ENCODE measurements around the gene CDK5RAP2.

CDK5RAP2 gene

DNA sequence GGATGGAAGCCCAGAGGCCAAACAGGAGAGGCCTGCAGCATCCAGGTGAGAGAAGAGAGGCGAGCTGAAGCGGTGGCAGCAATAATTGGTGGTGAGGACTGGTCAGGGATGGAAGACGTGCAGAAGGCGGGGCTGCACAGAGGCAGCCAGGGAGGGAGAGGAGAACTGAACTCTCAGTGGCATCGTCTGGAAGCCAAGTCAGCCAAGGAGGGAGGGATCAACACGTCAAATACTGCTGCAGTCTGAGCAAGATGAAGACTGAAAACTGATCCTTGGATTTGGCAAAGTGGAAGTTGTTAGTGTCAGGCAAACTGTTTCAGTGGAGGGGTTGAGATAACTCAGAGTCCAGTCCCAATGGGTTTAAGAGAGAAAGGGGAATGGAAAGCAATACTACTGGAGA lies 145.4 kb downstream of the CDK5RAP2 start:
- DNase-seq = no peak

DNA sequence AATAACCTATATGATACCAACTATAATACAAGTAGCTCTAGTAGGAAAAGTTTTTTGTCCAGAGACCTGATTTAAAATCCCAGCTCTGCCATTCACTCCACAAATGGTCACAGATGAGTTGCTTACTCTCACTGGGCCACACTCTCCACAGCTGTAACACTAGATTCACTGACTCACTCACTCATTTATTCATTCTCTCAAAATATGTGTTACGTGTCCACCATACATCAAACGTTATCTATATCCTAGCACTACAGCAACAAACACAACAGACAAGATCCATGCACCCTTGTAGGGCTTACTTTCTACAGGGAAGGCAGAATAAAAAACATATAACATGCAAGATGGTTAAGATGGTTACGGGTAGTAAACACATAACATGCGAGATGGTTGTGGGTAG lies 146.3 kb downstream of the CDK5RAP2 start:
- no peak for DNase-seq

DNA sequence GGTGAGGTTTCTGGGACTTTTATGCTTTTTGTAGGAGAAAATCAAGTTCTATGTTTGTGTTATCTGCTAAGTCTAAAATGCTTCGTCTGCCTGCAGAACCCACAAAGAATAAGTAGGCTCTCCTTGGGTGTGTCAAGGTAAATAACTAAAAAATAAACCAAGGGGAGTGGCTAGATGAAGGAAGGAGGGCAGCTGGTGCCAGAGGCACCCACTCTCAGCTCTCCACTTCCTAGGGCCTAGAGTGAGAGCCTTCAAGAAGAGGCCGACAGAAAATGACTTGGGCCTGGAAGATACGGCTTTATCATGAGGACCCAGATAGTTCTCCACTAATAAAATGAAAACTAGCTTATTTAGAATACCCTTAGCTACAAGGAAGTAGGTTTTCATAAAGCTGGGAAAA lies 147.4 kb downstream of the CDK5RAP2 start:
- DNase-seq = no peak

DNA sequence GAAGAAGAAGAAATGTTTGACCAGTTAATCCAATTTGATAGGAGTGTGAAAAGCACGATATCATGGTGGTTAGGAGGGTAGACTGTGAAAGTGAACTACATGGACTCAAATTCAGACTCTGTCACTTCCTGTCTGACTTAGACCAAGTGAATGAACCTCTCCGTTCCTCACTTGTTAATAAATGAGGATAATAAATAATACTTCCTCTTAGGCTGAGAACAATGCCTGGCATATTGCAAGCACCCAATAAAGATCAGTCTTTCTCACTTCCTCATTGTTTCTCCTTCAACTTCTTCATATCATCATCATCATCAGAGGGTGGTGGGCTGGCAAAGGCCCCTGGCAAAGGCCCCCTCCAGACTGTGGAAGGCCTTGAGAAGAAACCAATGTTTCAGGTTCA lies 148.7 kb downstream of the CDK5RAP2 start:
- no peak for DNase-seq

DNA sequence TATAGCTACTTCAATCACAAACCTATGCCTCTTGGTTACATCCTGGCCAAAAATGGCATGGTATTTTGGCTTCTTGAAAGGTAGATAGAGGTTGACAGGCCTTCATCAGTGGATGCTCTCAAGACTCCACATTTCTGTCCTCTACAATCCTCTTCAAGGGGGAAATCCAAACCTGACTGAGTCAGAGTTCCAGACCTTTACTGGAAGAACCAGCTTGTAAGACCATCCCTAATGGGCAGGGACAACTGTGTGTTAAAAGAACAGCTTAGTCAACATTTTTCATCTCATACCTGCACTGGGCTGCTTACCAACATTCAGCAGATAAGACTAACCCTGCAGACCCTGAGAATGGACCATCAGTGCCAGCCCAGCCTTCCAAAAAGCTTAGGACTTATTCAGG lies 155.7 kb downstream of the CDK5RAP2 start:
- DNase-seq = no peak

DNA sequence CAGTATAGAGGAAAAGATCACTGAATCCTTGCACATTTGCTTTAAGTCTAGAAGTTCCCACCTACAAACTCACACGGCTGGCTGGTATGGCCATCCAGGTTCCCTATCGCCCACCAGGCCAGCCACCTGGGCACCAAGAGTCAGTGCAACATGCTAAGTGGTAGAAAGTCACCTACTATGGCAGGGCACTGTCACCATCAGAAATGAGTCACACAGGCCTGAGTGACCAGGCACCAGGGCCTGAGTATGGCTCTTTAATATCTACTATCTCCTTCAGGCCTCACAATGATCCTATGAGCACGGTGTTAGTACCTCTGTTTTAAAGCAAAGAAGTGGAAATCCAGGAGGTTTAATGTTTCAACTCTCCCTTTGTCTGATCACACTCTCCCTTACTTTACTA lies 156.2 kb downstream of the CDK5RAP2 start:
- no peak for DNase-seq

DNA sequence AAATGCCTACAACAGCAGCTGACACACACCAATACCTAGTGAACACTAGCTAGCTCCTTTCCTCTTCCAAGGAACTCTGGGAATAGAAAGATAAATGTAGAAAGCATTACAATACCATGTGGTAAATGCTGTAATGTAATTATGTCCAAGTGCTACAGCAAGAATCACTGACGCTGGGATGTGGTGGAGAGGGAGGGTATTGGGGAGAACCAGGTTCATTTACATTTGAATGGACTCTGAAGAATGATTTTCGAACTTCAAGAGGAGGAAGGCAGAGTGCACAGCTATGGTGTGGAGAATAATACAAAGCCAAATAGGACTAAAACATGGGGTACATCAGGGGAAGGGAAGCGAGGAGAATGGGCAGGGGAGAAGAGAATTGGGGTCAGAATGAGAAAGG lies 158.0 kb downstream of the CDK5RAP2 start:
- DNase-seq = no peak

DNA sequence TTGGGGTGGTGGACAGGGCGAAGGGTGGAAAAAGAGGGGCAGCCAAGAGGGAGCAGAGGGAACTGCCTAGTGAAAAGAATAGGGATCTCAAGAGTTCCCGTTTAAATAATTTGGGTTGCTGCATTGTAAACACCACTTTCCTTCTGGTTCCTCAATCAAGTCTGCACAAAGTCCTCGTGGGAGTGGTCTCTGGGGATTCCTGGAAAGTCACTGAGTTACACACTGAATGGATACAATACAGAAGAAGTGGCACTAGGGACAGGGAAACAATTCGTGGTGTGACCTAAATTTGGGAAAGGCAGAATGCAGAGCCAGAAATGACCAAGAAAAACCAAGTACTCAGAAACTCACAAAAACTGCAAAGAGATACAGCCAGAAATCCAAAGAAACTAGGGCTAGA lies 161.7 kb downstream of the CDK5RAP2 start:
- no peak for DNase-seq

DNA sequence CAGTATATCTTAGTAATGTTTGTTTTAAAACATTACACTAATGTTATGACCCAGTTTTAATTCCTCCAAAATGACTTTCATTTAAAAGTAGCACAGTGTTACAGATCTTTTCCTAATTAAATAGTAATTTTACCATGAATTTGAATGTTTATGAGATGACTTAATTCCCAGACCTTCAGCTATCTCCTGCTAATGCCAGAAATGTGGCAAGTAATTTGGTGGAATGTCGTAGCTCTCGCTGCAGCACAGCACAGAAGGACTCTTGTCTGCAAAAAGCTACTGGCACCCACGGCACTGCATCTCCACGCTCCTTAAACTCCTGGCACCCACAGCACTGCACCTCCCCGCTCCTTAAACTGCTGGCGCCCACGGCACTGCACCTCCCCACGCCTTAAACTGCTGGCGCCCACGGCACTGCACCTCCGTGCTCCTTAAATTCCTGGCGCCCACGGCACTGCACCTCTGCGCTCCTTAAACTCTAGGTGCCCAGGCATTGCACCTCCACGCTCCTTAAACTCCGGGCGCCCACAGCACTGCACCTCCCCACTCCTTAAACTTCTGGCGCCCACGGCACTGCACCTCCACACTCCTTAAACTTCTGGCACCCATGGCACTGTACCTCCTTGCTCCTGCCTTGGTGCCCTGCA lies 163.1 kb downstream of the CDK5RAP2 start:
- no peak for DNase-seq

DNA sequence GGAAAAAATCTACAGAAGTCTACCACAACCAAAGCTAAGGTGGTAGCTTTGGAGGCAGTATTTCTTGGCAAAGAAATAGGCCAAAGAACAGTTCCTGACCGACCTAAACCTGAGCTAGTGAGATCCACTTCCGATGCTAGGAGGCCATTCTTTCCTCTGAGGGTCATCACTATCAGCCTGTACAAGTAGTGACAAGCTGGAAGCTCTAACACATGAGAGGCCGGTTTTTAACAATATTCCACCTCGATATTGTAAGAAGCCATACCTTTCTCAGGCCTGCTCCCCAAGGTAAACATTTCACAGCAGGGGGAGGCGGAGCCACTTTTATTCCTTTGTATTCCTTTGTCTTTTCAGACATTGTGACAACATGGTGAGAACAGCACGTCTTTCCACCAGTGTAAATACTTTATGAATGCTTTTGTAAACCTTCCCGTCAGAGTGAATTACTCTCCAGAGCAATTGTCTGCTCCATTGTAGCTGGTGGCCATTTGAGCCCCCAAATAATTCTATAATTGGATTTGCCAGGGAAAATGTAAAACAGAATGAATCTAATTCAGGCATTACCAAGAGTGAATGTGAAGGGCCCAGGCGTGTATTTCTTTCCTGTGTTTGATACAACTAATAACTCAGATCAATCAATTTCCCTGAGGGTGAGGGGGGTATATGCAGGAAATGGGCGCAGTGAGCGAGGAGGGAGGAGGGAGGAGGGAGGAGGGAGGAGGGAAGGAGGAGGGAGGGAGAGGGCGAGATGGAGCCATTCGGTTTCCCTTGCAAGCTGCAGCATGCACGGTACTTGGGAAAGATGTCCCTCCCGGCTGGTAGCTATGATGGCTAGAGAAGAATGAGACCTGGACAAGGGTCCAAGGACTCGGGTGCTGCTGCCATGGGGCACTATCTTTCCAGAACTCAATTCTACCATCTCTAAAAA lies 166.6 kb downstream of the CDK5RAP2 start:
- DNase-seq = no peak

DNA sequence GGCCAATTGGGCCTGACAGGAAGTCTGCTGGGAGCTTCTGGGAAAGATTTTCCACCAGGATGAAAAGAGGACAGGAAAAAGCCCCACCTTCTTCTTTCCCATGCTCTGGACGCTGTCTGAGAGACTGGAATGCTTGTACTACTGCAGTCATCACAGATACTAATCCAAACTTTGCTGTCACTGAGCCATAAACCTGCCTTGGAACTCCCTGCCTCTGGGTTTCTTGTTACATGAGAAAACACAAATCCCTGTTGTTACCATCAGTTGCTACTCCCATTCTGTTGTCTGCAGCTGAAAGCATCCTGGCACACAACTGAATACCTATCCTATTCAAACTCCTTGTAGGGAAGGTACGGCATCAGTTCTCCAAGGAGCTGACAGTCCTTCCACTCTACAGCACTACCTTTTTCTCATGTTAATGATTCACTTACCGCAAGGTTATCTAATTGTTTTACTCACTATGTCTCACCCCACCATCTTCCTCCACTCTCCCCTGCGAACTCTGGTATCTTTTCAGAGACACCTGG lies 167.5 kb downstream of the CDK5RAP2 start:
- peak; percentile 35 for DNase-seq

DNA sequence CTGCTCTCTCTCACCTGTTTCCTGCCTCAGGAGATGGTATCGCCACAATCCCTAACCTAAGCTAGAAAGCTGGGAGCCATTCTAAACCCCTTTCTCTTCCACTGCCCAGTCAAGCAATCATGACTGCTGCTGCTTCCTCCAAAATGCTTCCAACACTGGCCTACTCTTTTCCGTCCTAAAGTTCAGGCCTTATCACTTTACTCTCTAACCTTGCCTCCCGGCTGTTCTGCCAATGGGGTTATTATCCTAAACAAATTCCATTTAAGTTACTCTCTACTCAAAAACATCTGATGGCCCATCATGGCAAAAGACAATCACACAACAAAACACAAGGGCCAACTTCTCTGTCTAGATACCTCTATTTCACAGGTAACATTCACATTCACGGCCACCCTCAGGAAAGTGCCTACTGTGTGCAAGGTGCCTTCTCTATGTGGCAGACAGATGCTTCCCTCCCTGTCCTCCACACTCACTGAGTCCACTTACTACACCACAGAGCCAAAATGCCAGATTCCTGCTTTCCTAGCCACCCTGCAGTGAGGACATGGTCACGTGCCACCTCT lies 168.0 kb downstream of the CDK5RAP2 start:
- DNase-seq = no peak

DNA sequence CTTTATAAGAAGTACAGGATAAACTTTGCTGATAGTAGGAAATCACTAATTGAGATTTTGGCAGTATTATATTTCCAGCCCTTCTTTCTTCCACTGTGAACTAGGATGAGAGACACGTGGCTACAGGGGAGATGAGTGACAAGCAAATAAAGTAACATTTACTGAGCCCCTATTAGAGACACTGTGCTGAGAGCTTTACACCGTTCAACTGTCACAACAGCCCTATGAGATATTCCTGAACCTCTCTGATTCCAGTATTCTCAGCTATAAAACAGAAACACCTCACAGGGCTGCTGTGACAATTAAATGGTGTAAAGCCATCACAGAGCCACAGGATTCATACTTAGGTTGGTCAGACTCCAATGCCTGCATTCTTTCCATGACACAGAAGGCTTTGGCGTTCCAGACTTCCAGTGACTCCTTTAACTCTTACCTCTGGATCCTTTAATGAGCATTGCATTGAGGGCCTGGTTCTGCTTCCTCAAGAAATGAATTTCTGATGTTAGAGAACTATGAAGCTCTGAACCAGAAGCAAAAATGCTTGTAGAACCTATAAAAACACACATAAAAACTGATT lies 169.0 kb downstream of the CDK5RAP2 start:
- no peak for DNase-seq

DNA sequence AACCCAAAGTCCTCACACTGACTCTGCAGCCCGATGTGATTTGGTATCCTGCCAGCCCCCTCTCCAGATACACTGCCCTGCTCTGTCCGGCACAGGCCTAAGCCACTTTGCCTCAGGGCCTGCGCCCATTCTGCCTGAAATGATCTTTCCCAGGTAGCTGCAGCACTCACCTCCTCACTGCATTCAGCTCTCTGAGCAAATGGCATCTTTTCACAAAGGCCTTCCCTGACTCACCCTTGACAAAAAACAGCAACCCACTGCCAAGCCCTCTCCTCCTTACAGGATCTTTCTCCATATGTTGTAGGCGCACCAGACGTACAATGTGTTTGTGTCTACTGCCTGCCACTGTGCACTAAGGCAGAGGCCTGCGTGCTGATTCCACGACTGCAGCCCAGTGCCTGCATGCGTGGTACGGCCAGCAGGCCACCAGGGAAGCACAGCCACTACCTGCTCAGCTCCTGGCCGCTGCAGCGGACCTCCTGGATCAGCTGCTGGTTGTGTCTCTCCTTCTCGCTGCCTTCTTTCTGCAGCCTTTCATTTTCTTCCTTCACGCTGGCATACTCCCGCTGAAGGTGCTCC lies 171.2 kb downstream of the CDK5RAP2 start:
- no peak for DNase-seq

DNA sequence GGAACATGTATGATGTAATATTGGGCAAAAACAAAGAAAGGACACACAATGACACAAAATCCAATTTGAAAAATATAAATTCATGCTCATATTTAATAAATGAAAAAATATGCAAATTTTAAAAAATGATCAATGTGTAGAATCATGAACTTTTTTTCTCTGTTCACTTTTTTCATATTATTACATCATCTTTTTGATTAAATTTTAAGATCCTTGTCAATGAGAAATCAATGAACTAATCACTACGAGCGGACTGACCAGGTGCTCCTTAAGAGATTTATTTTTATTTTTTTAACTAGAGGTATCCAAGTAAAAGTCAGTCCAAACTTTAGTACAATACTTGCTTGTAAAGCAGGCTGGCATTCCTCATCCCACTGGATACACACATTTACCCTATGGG lies 174.1 kb downstream of the CDK5RAP2 start:
- no peak for DNase-seq

DNA sequence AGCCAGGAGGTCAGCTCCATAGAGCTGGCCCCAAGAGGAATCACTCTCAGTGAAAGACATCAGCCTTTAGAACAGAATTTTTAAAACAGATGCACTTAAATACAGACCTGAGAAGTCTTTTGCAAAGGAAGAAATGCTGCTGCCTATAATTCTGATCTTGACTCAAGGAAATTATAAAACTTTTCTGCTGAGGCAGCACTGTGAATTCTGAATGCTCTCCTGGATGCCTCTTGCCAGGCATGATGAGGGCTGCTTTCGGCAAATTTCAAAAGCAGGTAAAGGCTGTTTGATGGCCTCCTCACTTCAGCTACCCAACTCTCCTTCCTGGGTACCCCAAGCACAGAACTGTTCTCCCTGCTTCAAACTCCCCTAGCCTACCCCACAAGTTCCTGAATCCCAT lies 174.8 kb downstream of the CDK5RAP2 start:
- no peak for DNase-seq

DNA sequence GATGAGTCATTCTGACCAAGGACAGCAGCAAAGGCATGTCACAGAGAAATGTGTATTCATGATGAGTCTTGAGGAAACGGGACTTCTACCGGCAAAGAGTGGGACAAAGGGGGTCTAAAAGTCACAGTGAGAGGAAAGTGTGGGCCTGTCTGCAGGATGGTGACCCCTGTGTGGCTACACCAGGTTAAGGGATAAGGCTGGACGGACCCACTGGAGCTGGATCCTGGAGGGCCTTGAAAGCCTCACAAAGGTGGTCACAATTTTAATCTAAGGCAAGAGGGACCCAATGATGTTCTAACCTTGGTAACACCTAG lies 176.5 kb downstream of the CDK5RAP2 start:
- no peak for DNase-seq

DNA sequence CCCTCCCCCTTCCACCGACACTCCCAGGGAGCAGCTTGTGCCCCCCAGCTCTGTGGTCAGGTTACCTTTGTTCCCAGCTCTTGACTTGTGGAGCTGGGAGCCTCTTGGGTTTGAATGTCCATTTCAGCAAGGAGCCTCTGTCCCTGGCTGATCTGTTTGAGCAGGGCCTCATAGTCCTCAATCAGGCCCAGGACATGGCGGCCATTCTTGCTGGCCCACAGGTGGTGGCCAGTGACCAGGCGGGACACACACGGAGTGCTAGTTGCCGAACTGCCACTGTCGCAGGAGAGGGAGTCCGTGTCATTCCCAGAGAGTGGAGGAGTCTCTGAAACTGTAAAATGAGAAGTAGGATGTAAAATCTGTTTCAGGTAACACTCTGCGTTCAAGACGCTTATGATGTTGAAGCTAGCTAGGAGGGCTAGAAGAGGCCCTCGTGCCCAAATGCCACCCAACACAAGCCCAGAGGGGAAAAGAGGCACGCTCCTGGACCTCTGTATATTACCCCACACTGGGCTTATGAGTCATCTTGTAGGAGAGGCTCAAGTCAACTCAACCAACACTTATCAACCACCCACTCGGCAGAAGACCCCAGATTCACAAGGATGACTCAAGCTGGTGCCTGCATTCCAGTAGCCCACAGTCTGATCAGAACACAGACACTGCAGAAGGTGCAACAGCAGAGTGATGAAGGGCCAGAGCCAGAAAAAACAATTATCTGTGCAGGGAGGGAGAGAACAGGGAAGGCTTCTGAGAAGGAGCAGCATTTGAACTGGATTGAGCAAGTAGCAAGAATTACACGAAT lies 177.0 kb downstream of the CDK5RAP2 start:
- peak; percentile 99 for DNase-seq

DNA sequence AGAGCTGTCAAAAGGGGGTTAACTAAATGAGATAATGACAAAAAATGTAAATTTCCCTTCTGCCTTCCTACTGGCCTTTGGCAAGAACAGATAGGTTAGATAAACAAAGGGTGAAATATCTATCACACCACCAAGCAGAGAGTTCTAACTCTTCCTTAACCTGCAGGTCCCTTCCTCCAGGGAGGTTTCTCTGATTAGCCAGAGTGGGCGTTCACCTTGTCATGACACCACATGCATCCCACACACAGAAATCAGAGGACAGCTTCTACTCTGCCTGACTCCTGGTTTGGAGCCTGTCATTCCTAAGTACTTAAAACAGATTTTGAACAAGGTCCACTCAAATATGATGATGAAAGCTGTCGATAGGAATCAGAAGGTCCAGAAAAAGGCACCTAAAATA lies 180.0 kb downstream of the CDK5RAP2 start:
- DNase-seq = no peak

DNA sequence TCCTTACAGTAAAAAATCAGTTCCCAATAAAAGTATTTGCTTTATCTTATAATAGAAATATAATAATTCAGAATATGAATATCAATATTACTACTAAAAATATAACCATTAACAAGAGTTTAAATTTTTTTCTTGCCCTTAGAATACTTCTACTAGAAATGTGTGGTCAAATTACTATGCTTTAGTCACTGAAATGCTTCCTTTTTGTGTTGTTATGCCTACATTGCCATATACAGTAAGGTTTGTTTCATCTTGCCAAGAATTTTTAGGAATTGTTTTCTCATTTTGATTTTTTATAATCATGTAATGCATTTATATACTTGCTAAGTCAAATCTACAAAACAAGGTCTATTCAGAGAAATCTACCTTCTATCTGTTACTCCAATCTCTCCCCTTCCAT lies 181.7 kb downstream of the CDK5RAP2 start:
- no peak for DNase-seq

DNA sequence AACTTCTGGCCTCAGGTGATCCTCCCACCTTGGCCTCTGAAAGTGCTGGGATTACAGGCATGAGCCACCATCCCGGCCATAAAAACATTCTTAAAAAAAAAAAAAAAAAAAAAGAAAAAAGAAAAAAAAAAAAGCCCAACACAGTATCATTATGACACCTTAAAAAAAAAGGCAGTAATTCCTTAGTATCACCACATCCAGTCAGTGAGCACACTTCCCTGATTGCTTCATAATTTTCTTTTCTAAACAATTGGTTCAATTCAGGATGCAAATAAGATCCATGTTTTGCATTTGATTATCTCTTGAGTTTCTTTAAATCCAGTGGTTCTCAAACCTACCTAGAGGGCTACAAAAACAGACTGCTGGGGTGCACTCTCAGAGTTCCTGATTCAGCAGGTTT lies 182.5 kb downstream of the CDK5RAP2 start:
- DNase-seq = no peak

DNA sequence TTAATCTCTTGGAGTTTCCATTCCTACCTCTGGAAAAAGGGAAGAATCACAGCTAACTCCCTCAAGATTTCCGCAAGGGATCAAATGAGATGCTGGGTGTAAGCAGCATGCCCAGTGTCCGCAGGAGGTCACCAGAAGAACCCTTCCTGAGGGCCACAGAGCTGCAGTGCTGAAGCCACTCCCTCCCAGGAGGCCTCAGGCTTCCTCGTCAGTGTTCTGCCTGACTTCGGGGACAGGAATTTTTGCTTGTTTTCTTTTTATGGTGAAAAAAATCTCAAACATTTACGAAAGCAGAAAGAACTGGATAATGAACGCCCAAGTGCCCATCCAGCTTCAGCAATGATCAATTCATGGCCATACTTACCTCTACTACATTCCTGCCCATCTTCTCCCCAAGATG lies 183.0 kb downstream of the CDK5RAP2 start:
- DNase-seq = peak; percentile 74

DNA sequence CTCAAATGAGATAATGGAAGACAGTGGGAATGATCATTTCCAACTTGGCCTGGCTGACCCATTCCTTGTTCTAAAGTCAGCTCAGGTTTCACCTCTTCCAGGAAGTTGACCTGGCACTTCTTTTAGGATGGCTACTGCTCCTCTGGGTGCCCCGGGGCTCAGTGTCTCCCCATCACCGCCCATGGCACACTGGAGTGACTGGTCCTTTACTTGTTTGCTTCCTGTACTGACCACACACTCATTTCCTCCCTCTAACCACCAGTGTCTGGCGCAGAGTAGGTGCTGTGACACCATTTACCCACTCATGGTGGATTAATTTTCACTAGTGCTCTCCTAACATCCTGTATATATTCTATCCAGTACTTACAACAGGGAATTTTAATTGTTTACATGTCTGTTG lies 183.5 kb downstream of the CDK5RAP2 start:
- no peak for DNase-seq

Data from EL (cell line).